Caco-2 (cell line): Measurements from ENCODE around the gene LIN37. TPM values are rescaled to one million over a fixed set of nuclear protein-coding genes. Genes with fewer than 3 reads are reported as not detected.
"Not testable (repeated sequence)": the region's sequence is repeated elsewhere in the genome, so short reads cannot be mapped to it uniquely, and the experiment has no call there.

ENCODE experiments used
- BruUV-seq: library from RNA; stranded (reverse); fragments of 400-500 nt; replicated peaks from 2 replicates; lab custom pipeline; 2021; lab: Mats Ljungman, UMichigan
- CTCF ChIA-PET: fragments of 300-600 bp; sonication (Branson Sonifier 250); formaldehyde crosslinking; loops from one replicate; lab custom pipeline; 2022; ENCODE audit warnings: antibody characterized with exemption; lab: Charles Lee
- POLR2A ChIA-PET: fragments of 300-600 bp; sonication (Branson Sonifier 250); formaldehyde crosslinking; loops from one replicate; lab custom pipeline; 2022; ENCODE audit warnings: antibody characterized with exemption; lab: Charles Lee
- DNase-seq, 2 experiments: peaks; one replicate each; pipeline versions ENCODE4 v3.0.0 to v3.0.0-alpha.2; 2020 to 2022
- H3K27me3 ChIP-seq: replicated peaks from 2 replicates; pipeline ENCODE4 v1.6.0; 2011; ENCODE audit warnings: low read length; ENCODE audit not compliant: control insufficient read depth, insufficient read depth
- H3K36me3 ChIP-seq: 2 replicates; pipeline ENCODE4 v1.5.1; 2011; ENCODE audit warnings: low read length; ENCODE audit not compliant: control insufficient read depth, insufficient read depth
- H3K4me1 ChIP-seq: fragments of 250-450 bp; sonication (Bioruptor Pico); 2 replicates; pipeline ENCODE4 v1.5.1; 2020; ENCODE audit warnings: mild to moderate bottlenecking
- H3K4me3 ChIP-seq: 2 replicates; pipeline ENCODE4 v1.5.1; 2011; ENCODE audit warnings: low read depth, mild to moderate bottlenecking, control low read depth, low read length
- H3K9me3 ChIP-seq: fragments of 250-450 bp; sonication (Bioruptor Pico); 2 replicates; pipeline ENCODE4 v1.5.1; 2020; ENCODE audit warnings: mild to moderate bottlenecking, moderate library complexity
- H3K27ac Mint-ChIP-seq: one replicate; pipeline ENCODE4 v1.8.0; 2022; ENCODE audit warnings: mixed read lengths; ENCODE audit not compliant: unreplicated experiment
- H3K27me3 Mint-ChIP-seq: one replicate; pipeline ENCODE4 v1.8.0; 2022; ENCODE audit warnings: mixed read lengths; ENCODE audit not compliant: insufficient read depth, unreplicated experiment
- H3K36me3 Mint-ChIP-seq: one replicate; pipeline ENCODE4 v1.8.0; 2022; ENCODE audit warnings: mild to moderate bottlenecking, mixed read lengths; ENCODE audit not compliant: insufficient read depth, unreplicated experiment
- H3K4me1 Mint-ChIP-seq: one replicate; pipeline ENCODE4 v1.8.0; 2022; ENCODE audit warnings: low read depth, mixed read lengths; ENCODE audit not compliant: unreplicated experiment
- H3K4me3 Mint-ChIP-seq: one replicate; pipeline ENCODE4 v1.8.0; 2022; ENCODE audit warnings: mild to moderate bottlenecking, moderate library complexity, mixed read lengths; ENCODE audit not compliant: unreplicated experiment
- H3K9me3 Mint-ChIP-seq: one replicate; pipeline ENCODE4 v1.8.0; 2022; ENCODE audit warnings: mixed read lengths; ENCODE audit not compliant: unreplicated experiment
- CTCF ChIP-seq, 2 experiments: fragments of 200-600 bp in 1 of 2; IDR thresholded peaks; 1 replicate in 1 of 2; 2 replicates in 1 of 2; pipeline versions ENCODE4 v1.5.1 to v1.8.0; 2011 to 2022; ENCODE audit warnings: antibody characterized with exemption in 1 of 2, control low read depth in 1 of 2, inconsistent platforms in 1 of 2, low read depth in 1 of 2, low read length in 1 of 2, mild to moderate bottlenecking in 1 of 2, moderate library complexity in 1 of 2; ENCODE audit not compliant: insufficient read depth in 1 of 2, severe bottlenecking in 1 of 2, unreplicated experiment in 1 of 2
- intact Hi-C: fragments of 100-400 bp; cut with micrococcal nuclease; formaldehyde crosslinking; loops from one replicate; pipeline ENCODE4 v1.10.0; 2022; ENCODE audit not compliant: unreplicated experiment
- total RNA-seq: library from RNA; stranded (reverse); gene quantifications from 2 replicates; pipeline ENCODE4 v1.2.3, GENCODE V29; 2022

LIN37 gene
- total RNA-seq, 1 experiment from 2014 or later: 10.2 TPM

- Mint-ChIP-seq H3K4me1 (no peaks in the 10 kb centered on the region), H3K27ac (no peak overlapping the region), H3K9me3 (no peaks in the 10 kb centered on the region), H3K36me3 (no peaks in the 10 kb centered on the region), H3K4me3 (no peak overlapping the region), H3K27me3 (peaks cover 2% of the 10 kb centered on the region)
- peak in 1 of 2 experiments; percentile 37 for DNase-seq
- no peak for TF ChIP-seq CTCF (IDR thresholded peaks at IDR 0.05; ENCODE audit: insufficient read depth in 1 of 2, low read depth in 1 of 2, low read length in 1 of 2, severe bottlenecking in 1 of 2, unreplicated experiment in 1 of 2)
- ChIA-PET POLR2A (no interaction called here), CTCF (no interaction called here)
- intact Hi-C loops: no loop called here
- H3K4me3 ChIP-seq: no peak overlapping the region
- no peaks in the 10 kb centered on the region for H3K27me3 ChIP-seq
- H3K9me3 ChIP-seq: no peaks in the 10 kb centered on the region
- no TSS peak for BruUV-seq
- no peaks in the 10 kb centered on the region; the same call in 1 of the 2 replicates for H3K36me3 ChIP-seq
- H3K4me1 ChIP-seq: no peaks in the 10 kb centered on the region
These were observed 19.1 kb downstream of the LIN37 start for GRCh38 chr19:35767288-35768081.

- Histone ChIP-seq H3K4me1 (no peaks in the 10 kb centered on the region), H3K36me3 (no peaks in the 10 kb centered on the region; the same call in 1 of the 2 replicates), H3K4me3 (no peak overlapping the region), H3K27me3 (no peaks in the 10 kb centered on the region), H3K9me3 (no peaks in the 10 kb centered on the region)
- no peak overlapping the region for H3K27ac Mint-ChIP-seq
- POLR2A ChIA-PET: no interaction called here
- TF ChIP-seq CTCF (IDR thresholded peaks at IDR 0.05; ENCODE audit: insufficient read depth in 1 of 2, low read depth in 1 of 2, low read length in 1 of 2, severe bottlenecking in 1 of 2, unreplicated experiment in 1 of 2): no peak
- H3K4me3 Mint-ChIP-seq: no peak overlapping the region
- no peaks in the 10 kb centered on the region for H3K9me3 Mint-ChIP-seq
- BruUV-seq: no TSS peak
- CTCF ChIA-PET: no interaction called here
- peaks cover 2% of the 10 kb centered on the region for H3K27me3 Mint-ChIP-seq
- no peak for DNase-seq
- no peaks in the 10 kb centered on the region for H3K4me1 Mint-ChIP-seq
- intact Hi-C loops: no loop called here
- H3K36me3 Mint-ChIP-seq: no peaks in the 10 kb centered on the region
These were observed 19.7 kb downstream of the LIN37 start for GRCh38 chr19:35768082-35768421.

DNA sequence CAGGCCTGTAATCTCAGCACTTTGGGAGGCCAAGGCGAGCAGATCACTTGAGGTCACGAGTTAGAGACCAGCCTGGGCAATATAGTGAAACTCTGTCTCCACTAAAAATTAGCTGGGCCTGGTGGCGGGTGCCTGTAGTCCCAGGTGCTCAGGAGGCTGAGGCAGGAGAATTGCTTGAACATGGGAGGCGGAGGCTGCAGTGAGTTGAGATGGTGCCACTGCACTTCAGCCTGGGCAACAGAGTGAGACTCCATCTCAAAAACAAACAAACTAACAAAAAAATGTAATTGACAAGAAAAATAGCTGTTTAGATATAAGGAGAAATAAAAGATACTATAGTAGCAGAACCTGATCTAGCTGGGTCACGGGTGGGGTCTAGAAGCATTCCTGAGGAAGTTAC lies 24.0 kb downstream of the LIN37 start:
- H3K9me3 Mint-ChIP-seq, H3K4me3 Mint-ChIP-seq, intact Hi-C loops, DNase-seq, POLR2A ChIA-PET, H3K9me3 ChIP-seq, CTCF ChIA-PET, H3K4me3 ChIP-seq, BruUV-seq, H3K27ac Mint-ChIP-seq, H3K4me1 ChIP-seq, H3K27me3 Mint-ChIP-seq, H3K36me3 ChIP-seq, H3K27me3 ChIP-seq: not testable (repeated sequence)
- Mint-ChIP-seq H3K36me3 (peaks cover 13% of the 10 kb centered on the region), H3K4me1 (peaks cover 11% of the 10 kb centered on the region)
